PC-3 (cell line): ENCODE data around the gene CEP126. TPM values are rescaled to one million over a fixed set of nuclear protein-coding genes. Genes with fewer than 3 reads are reported as not detected.
A peak's percentile ranks its signal among the peaks of the same experiment; 100 is the strongest.

Experiments used
- ATAC-seq: fragments of 200-7000 bp; cut with Tn5 transposase; 2 replicates; pipeline ENCODE4 v1.9.1; 2020; ENCODE audit warnings: mild to moderate bottlenecking, moderate library complexity
- BruUV-seq: library from RNA; stranded (reverse); fragments of 400-500 nt; replicated peaks from 2 replicates; lab custom pipeline; 2021; lab: Mats Ljungman, UMichigan
- CTCF ChIA-PET: fragments of 300-600 bp; sonication (Branson Sonifier 250); formaldehyde crosslinking; loops from one replicate; lab custom pipeline; 2022; ENCODE audit warnings: antibody characterized with exemption; lab: Charles Lee
- POLR2A ChIA-PET: fragments of 300-600 bp; sonication (Branson Sonifier 250); formaldehyde crosslinking; loops from one replicate; lab custom pipeline; 2022; ENCODE audit warnings: antibody characterized with exemption; ENCODE audit not compliant: unreplicated experiment; lab: Charles Lee
- DNase-seq: peaks from one replicate; pipeline ENCODE4 v3.0.0-alpha.2; 2015
- H2AFZ ChIP-seq: fragments of 300-600 bp; sonication (generic); 2 replicates; pipeline ENCODE4 v1.6.0; 2016; ENCODE audit warnings: antibody characterized with exemption, low read length
- H3F3A ChIP-seq: fragments of 300-600 bp; sonication (generic); one replicate; pipeline ENCODE4 v1.6.0; 2017; ENCODE audit warnings: antibody characterized with exemption, low read length, control low read depth, mild to moderate bottlenecking; ENCODE audit not compliant: unreplicated experiment
- H3K27ac ChIP-seq: fragments of 300-600 bp; sonication (generic); 2 replicates; pipeline ENCODE4 v1.5.1; 2016; ENCODE audit warnings: mild to moderate bottlenecking, low read length
- H3K27me3 ChIP-seq: fragments of 300-600 bp; sonication (generic); 2 replicates; pipeline ENCODE4 v1.6.1; 2016; ENCODE audit warnings: low read length, mixed read lengths
- H3K36me3 ChIP-seq: fragments of 300-600 bp; sonication (generic); 2 replicates; pipeline ENCODE4 v1.6.1; 2016; ENCODE audit warnings: low read depth, mixed run types, low read length, mixed read lengths
- H3K4me1 ChIP-seq: fragments of 300-600 bp; sonication (generic); 2 replicates; pipeline ENCODE4 v1.5.1; 2016; ENCODE audit warnings: low read length; ENCODE audit not compliant: insufficient read depth
- H3K4me2 ChIP-seq: fragments of 300-600 bp; sonication (generic); 2 replicates; pipeline ENCODE4 v1.6.0; 2016; ENCODE audit warnings: low read length
- H3K4me3 ChIP-seq: fragments of 300-600 bp; sonication (generic); 2 replicates; pipeline ENCODE4 v1.5.1; 2016; ENCODE audit warnings: mild to moderate bottlenecking, low read length, mixed read lengths
- H3K79me2 ChIP-seq: fragments of 300-600 bp; sonication (generic); 2 replicates; pipeline ENCODE4 v1.6.1; 2017; ENCODE audit warnings: low read length, mixed read lengths
- H3K9ac ChIP-seq: fragments of 300-600 bp; sonication (generic); 2 replicates; pipeline ENCODE4 v1.6.0; 2016; ENCODE audit warnings: mild to moderate bottlenecking, low read length
- H3K9me2 ChIP-seq: fragments of 300-600 bp; sonication (generic); replicated peaks from 2 replicates; pipeline ENCODE4 v1.6.1; 2016; ENCODE audit warnings: mixed run types, low read length, mixed read lengths
- H3K9me3 ChIP-seq: fragments of 300-600 bp; sonication (generic); 2 replicates; pipeline ENCODE4 v1.6.1; 2016; ENCODE audit warnings: low read length, mixed read lengths
- H4K20me1 ChIP-seq: fragments of 300-600 bp; sonication (generic); 2 replicates; pipeline ENCODE4 v1.6.1; 2016; ENCODE audit warnings: low read length, mixed read lengths
- EZH2 ChIP-seq: fragments of 300-600 bp; sonication (generic); IDR thresholded peaks from one replicate; pipeline ENCODE4 v1.6.1; 2017; ENCODE audit warnings: antibody characterized with exemption, mild to moderate bottlenecking, low read length; ENCODE audit not compliant: unreplicated experiment
- EZH2phosphoT487 ChIP-seq: fragments of 300-600 bp; sonication (generic); IDR thresholded peaks from 2 replicates; pipeline ENCODE4 v1.6.1; 2018; ENCODE audit warnings: mild to moderate bottlenecking, antibody characterized with exemption, low read length, borderline replicate concordance
- intact Hi-C: fragments of 100-400 bp; cut with micrococcal nuclease; formaldehyde crosslinking; loops from 2 replicates; pipeline ENCODE4 v1.9.0; 2023
- total RNA-seq: library from RNA; depleted of rRNA; stranded (reverse); fragments of >200 nt; gene quantifications from 2 replicates; pipeline ENCODE4 v1.2.3, GENCODE V29; 2014
- TF ChIP-seq, protein P1 (sequence below): fragments of 300-600 bp; sonication (generic); conservative IDR thresholded peaks from 2 replicates; pipeline ENCODE4 v1.5.1; 2017; ENCODE audit warnings: antibody characterized with exemption, low read depth, mild to moderate bottlenecking, low read length

The CEP126 gene
- total RNA-seq, 1 experiment from 2014 or later: 2.5 TPM

DNA sequence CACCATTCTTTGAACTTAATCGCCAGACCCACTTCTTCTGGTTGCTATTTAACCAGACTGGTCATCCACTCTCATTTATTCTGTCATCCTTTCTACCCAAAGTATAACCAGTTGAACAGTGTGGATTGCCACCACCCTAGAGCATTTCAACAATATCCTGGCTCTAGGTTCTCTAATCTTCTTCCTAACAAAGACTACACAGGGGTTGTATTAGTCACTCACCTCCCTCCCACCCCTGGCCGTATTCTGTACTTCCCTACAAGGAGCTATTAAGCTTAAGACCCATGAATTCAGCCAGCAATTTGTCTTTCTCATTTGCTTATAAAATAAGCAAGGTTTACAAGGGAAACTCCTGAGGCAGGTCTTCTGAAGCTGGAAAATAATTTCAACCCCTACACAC, 46.9 kb upstream of the CEP126 start:
- no peak overlapping the region for H3K9ac ChIP-seq
- intact Hi-C loops: no loop called here
- no peak overlapping the region for H2AFZ ChIP-seq
- H3K36me3 ChIP-seq: no peaks in the 10 kb centered on the region
- DNase-seq (peak; percentile 51), ATAC-seq (peak; percentile 23; the same call in 1 of the 2 replicates)
- H3K9me3 ChIP-seq: no peaks in the 10 kb centered on the region
- peak overlapping the region; percentile 45; the same call in 1 of the 2 replicates for H3K27ac ChIP-seq
- ChIA-PET POLR2A (no interaction called here), CTCF (no interaction called here)
- peaks cover 54% of the 10 kb centered on the region for H3K4me1 ChIP-seq
- H3K9me2 ChIP-seq: no peaks in the 10 kb centered on the region
- no peaks in the 10 kb centered on the region for H3K27me3 ChIP-seq
- H3K4me3 ChIP-seq: no peak overlapping the region
- TF ChIP-seq EZH2 (no peak), EZH2phosphoT487 (no peak)
- TF ChIP-seq, protein P1, sequence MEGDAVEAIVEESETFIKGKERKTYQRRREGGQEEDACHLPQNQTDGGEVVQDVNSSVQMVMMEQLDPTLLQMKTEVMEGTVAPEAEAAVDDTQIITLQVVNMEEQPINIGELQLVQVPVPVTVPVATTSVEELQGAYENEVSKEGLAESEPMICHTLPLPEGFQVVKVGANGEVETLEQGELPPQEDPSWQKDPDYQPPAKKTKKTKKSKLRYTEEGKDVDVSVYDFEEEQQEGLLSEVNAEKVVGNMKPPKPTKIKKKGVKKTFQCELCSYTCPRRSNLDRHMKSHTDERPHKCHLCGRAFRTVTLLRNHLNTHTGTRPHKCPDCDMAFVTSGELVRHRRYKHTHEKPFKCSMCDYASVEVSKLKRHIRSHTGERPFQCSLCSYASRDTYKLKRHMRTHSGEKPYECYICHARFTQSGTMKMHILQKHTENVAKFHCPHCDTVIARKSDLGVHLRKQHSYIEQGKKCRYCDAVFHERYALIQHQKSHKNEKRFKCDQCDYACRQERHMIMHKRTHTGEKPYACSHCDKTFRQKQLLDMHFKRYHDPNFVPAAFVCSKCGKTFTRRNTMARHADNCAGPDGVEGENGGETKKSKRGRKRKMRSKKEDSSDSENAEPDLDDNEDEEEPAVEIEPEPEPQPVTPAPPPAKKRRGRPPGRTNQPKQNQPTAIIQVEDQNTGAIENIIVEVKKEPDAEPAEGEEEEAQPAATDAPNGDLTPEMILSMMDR: no peak
- H3F3A ChIP-seq: peaks cover 8% of the 10 kb centered on the region
- H4K20me1 ChIP-seq: no peaks in the 10 kb centered on the region
- peak overlapping the region; percentile 7; the same call in 1 of the 2 replicates for H3K4me2 ChIP-seq
- no TSS peak for BruUV-seq
- H3K79me2 ChIP-seq: no peaks in the 10 kb centered on the region

DNA sequence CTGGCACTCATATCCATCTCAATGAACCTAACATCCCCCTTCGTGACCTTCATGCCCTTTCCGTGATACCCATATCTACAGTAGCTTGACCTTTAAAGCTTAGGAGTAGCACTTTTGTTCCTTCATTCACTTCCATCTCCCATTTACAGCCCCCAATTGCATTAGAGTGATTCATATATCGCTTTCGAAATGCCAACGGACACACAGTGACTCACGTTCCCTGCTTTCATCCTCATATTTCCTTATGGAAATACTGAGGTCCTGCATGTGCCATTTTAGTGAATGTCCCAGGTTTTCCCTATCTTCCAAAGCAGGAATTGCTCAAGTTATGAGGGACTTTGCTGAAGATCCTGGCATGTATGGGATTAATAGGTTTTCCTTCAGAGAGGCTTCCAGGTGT, 44.3 kb upstream of the CEP126 start:
- peak; percentile 91 for DNase-seq
- peak overlapping the region; percentile 7 for H3K4me2 ChIP-seq
- no peaks in the 10 kb centered on the region for H3K36me3 ChIP-seq
- ATAC-seq: peak; percentile 60
- H3K27me3 ChIP-seq: no peaks in the 10 kb centered on the region
- POLR2A ChIA-PET: no interaction called here
- no peak overlapping the region for H3K4me3 ChIP-seq
- peaks cover 40% of the 10 kb centered on the region for H3K4me1 ChIP-seq
- CTCF ChIA-PET: no interaction called here
- peaks cover 8% of the 10 kb centered on the region for H3F3A ChIP-seq
- TF ChIP-seq EZH2 (no peak), EZH2phosphoT487 (no peak)
- TF ChIP-seq, protein P1: no peak
- no peaks in the 10 kb centered on the region for H3K9me3 ChIP-seq
- intact Hi-C loops: no loop called here
- peak overlapping the region; percentile 68 for H2AFZ ChIP-seq
- no peaks in the 10 kb centered on the region for H3K9me2 ChIP-seq
- H3K27ac ChIP-seq: peak overlapping the region; percentile 38
- H4K20me1 ChIP-seq: no peaks in the 10 kb centered on the region
- BruUV-seq: no TSS peak
- no peak overlapping the region for H3K9ac ChIP-seq
- H3K79me2 ChIP-seq: no peaks in the 10 kb centered on the region

DNA sequence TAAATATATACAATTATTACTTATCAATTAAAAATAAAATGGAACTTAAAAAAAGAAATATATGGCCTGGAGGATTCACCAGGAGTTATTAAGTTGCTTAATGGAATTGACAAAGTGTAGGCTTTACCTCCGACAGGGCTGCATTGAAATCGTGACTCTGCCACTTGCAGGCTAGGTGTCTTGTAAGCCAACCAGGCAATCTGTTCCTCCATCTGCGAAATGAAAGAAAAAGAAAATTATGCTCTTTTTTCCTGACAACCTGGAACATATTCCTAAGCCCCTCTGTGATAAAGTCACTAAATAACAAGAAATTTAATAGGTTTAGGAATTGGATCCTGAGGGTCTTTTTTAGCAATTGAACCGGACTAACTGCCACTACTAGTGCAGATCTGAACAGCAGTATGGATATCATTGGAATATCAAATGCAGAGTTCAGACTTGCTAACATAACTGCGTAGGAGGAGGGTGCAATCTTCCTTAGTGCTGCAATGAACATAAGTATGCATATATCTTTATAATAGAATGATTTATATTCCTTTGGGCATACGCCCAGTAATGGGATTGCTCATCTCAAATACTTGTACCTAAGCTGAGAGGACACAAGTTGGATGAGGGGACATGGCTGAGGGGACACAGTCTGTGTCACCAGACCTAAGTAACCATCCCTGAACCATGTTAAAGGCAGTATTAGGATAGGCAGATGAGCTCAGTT, 42.5 kb upstream of the CEP126 start:
- H3F3A ChIP-seq: peaks cover 2% of the 10 kb centered on the region
- ChIA-PET POLR2A (no interaction called here), CTCF (interaction anchor here (0.6 kb wide), 1 partner anchor 434 kb away, joined by 3 read pairs; no protein-coding TSS in a partner anchor)
- ATAC-seq (no peak), DNase-seq (no peak)
- no peaks in the 10 kb centered on the region for H3K27me3 ChIP-seq
- no peak overlapping the region for H3K4me3 ChIP-seq
- no peak overlapping the region for H3K27ac ChIP-seq
- intact Hi-C loops: no loop called here
- no peaks in the 10 kb centered on the region for H3K9me2 ChIP-seq
- TF ChIP-seq, protein P1: no peak
- no peak for TF ChIP-seq EZH2
- no peak for TF ChIP-seq EZH2phosphoT487
- H3K4me1 ChIP-seq: peaks cover 26% of the 10 kb centered on the region
- H3K36me3 ChIP-seq: no peaks in the 10 kb centered on the region
- H4K20me1 ChIP-seq: no peaks in the 10 kb centered on the region
- no peak overlapping the region for H2AFZ ChIP-seq
- H3K79me2 ChIP-seq: no peaks in the 10 kb centered on the region
- no peak overlapping the region for H3K9ac ChIP-seq
- no peak overlapping the region for H3K4me2 ChIP-seq
- no peaks in the 10 kb centered on the region for H3K9me3 ChIP-seq
- BruUV-seq: no TSS peak
